K562 (cell line): ENCODE data around the gene EPB41L1.

Experiments used
- CHD2 ChIP-seq: IDR thresholded peaks from 2 replicates; pipeline ENCODE4 v1.6.1; 2011; ENCODE audit warnings: low read depth, low read length
- ETS2 ChIP-seq: IDR thresholded peaks from 2 replicates; pipeline ENCODE4 v1.6.1; 2016; ENCODE audit warnings: borderline replicate concordance, missing genetic modification characterization, mild to moderate bottlenecking, moderate library complexity, missing compliant biosample characterization; ENCODE audit not compliant: poor library complexity, severe bottlenecking
- FOXK1 ChIP-seq: sonication (generic); formaldehyde crosslinking; IDR thresholded peaks from 2 replicates; pipeline ENCODE4 v1.8.0; 2022; ENCODE audit warnings: missing genetic modification reagents, mild to moderate bottlenecking, borderline replicate concordance
- HMG20B ChIP-seq: fragments of 250-450 bp; sonication (Bioruptor Pico); IDR thresholded peaks from 2 replicates; pipeline ENCODE4 v1.5.0; 2021; ENCODE audit warnings: mild to moderate bottlenecking
- HNRNPH1 ChIP-seq: fragments of 200-400 bp; formaldehyde crosslinking; optimal IDR thresholded peaks from 2 replicates; pipeline ENCODE3; 2017; ENCODE audit warnings: low read depth, mild to moderate bottlenecking, low read length, moderate library complexity
- NFRKB ChIP-seq: fragments of 450-650 bp; IDR thresholded peaks from 2 replicates; pipeline ENCODE4 v1.6.1; 2016; ENCODE audit warnings: low read depth
- NR1H2 ChIP-seq: sonication (generic); formaldehyde crosslinking; IDR thresholded peaks from 2 replicates; pipeline ENCODE4 v1.4.0; 2020; ENCODE audit warnings: mild to moderate bottlenecking, missing genetic modification reagents
- TAF1 ChIP-seq: IDR thresholded peaks from 2 replicates; pipeline ENCODE4 v1.6.1; 2011; ENCODE audit warnings: mild to moderate bottlenecking, low read length, moderate library complexity; ENCODE audit not compliant: insufficient read depth, control insufficient read depth, severe bottlenecking; ENCODE audit errors: extremely low read depth
- ZNF766 ChIP-seq: fragments of 200-800 bp; sonication (Bioruptor generic); conservative IDR thresholded peaks from 2 replicates; pipeline ENCODE4 v1.6.1; 2016; ENCODE audit warnings: missing genetic modification characterization, missing compliant biosample characterization

DNA sequence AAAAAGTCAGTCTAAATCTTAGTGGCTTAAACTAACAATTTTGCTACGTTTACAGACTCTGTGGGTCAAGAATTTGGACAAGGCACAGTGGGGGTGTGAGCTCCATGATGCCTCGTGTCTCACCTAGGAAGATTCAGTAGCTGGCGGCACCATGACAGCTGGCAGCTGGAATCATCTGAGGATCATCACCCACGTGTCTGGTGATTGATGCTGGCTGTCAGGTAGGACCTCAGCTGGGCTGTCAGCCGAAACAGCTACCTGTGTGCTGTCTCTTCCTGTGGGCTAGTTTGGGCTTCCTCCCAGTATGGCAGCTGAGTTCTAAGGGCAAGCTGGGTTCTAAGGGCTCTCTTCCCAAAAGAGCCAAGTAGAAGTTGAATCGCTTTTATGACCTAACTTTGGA, 125.2 kb downstream of the EPB41L1 start:
- TF ChIP-seq NR1H2 (CRISPR knock-in tag) (no peak), HNRNPH1 (no peak), FOXK1 (CRISPR knock-in tag) (no peak), TAF1 (no peak), NFRKB (no peak), ZNF766 (CRISPR knock-in tag) (no peak), CHD2 (no peak), HMG20B (no peak), ETS2 (tag) (no peak)
